ENCODE data around the gene SERPINA5. TPM values are rescaled to one million over a fixed set of nuclear protein-coding genes. Genes with fewer than 3 reads are reported as not detected.
A peak's percentile ranks its signal among the peaks of the same experiment; 100 is the strongest.

The SERPINA5 gene
- total and polyA plus RNA-seq, 2 of the 13 experiments (the other 11 are each of a cell fraction or from before 2014, with no cell fraction given) = 449 to 498 TPM

DNA sequence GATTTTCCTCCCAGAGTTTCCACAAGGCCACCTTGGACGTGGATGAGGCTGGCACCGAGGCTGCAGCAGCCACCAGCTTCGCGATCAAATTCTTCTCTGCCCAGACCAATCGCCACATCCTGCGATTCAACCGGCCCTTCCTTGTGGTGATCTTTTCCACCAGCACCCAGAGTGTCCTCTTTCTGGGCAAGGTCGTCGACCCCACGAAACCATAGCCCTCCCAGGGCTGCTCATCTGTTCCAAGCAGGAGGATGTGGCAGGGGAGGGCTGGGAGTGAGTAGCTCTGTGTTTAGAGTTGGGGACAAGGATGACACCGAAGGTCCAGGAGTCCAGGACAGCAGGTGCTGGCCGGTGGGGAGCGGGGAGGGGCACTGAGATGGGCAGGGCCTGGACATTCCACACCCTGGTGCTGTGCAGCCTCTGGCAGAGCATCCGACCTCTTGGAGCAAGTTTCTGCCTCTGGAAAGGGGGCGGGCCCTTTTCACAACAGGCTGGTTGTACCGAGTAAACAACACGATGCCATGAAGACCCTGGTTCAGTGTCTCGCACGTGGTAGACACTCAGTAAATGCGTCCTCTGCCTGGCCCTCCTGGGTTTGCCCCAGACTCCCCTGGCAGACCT, 11.7 kb upstream of the SERPINA5 start:
- Histone ChIP-seq H3K9ac (ENCODE audit: insufficient read depth, low read depth, low read length) (no peak overlapping the region), H3K36me3 (replicated peaks in 1 of 2; ENCODE audit: control insufficient read depth in 1 of 2, insufficient read depth in 2 of 2, low read length in 2 of 2) (no peaks in the 10 kb centered on the region), H3K4me2 (ENCODE audit: low read depth, low read length) (peak overlapping the region; percentile 20; the same call in 1 of the 2 replicates), H3K4me3 (replicated peaks in 1 of 3; ENCODE audit: insufficient read depth in 1 of 3, low read depth in 2 of 3, low read length in 3 of 3) (no peak overlapping the region; a peak in 1 of 6 replicates), H2AFZ (ENCODE audit: low read length) (no peak overlapping the region), H3K27ac (ENCODE audit: extremely low read length, insufficient read depth, low read length) (peak overlapping the region; percentile 47), H3K79me2 (ENCODE audit: insufficient read depth, low read length) (no peaks in the 10 kb centered on the region), H3K9me3 (ENCODE audit: low read length) (no peaks in the 10 kb centered on the region), H3K4me1 (ENCODE audit: insufficient read depth, low read length) (peaks cover 74% of the 10 kb centered on the region), H4K20me1 (ENCODE audit: insufficient read depth, low read length) (no peaks in the 10 kb centered on the region), H3K27me3 (ENCODE audit: control insufficient read depth in 1 of 2, insufficient read depth in 2 of 2, low read length in 2 of 2) (no peaks in the 10 kb centered on the region)
- 42% methylated on average over 20 of the region's 20 CpGs for WGBS (ENCODE audit: low lambda C conversion rate)
- ATAC-seq (peak; percentile 77), FAIRE-seq (peak; percentile 51), DNase-seq (ENCODE audit: low spot score) (peak; percentile 62)
- in situ Hi-C loops (cut with HindIII; ENCODE audit: extremely low pct_ligation_motif_present, low pct_unique_long_range_greater_than_20kb) = no loop called here
- BruUV-seq (replicated peaks) = no TSS peak
- POLR2A ChIA-PET = interaction anchor here (0.9 to 8.1 kb wide), 7 partner anchors 8 to 181 kb away, joined by 3 to 142 read pairs (median 48); partner anchors contain the start of genes SERPINA1, SERPINA3, SERPINA4 and SERPINA5
- intact Hi-C loops (cut with micrococcal nuclease; ENCODE audit: unreplicated experiment) = no loop called here
- CTCF ChIA-PET (ENCODE audit: low intra/inter-chr PET ratio, low total read pairs) = no interaction called here
- 0 out of 2 replicates have a peak, but pooled peaks have one; percentile 22 for TF ChIP-seq ZNF337 (CRISPR knock-in tag; IDR thresholded peaks at IDR 0.05; ENCODE audit: borderline replicate concordance, low read depth)
- TF ChIP-seq, protein P1, sequence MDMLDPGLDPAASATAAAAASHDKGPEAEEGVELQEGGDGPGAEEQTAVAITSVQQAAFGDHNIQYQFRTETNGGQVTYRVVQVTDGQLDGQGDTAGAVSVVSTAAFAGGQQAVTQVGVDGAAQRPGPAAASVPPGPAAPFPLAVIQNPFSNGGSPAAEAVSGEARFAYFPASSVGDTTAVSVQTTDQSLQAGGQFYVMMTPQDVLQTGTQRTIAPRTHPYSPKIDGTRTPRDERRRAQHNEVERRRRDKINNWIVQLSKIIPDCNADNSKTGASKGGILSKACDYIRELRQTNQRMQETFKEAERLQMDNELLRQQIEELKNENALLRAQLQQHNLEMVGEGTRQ (IDR thresholded peaks at IDR 0.05; ENCODE audit: low read depth, low read length) = no peak
- TF ChIP-seq, protein P1 (CRISPR knock-in tag; IDR thresholded peaks at IDR 0.05; ENCODE audit: borderline replicate concordance) = no peak
- TF ChIP-seq GATAD2A (CRISPR knock-in tag; IDR thresholded peaks at IDR 0.05) = peak; percentile 67; the same call in 1 of the 2 replicates
- TF ChIP-seq LCORL (IDR thresholded peaks at IDR 0.05) = no peak
- TF ChIP-seq LCORL (CRISPR knock-in tag; IDR thresholded peaks at IDR 0.05) = peak; percentile 95
- 0 out of 2 replicates have a peak, but pooled peaks have one; percentile 21 for TF ChIP-seq ZNF138 (CRISPR knock-in tag; IDR thresholded peaks at IDR 0.05; ENCODE audit: low read depth)
- peak; percentile 57 for TF ChIP-seq ZEB1 (IDR thresholded peaks at IDR 0.05; ENCODE audit: insufficient replicate concordance, low read depth)
- TF ChIP-seq, protein P2, sequence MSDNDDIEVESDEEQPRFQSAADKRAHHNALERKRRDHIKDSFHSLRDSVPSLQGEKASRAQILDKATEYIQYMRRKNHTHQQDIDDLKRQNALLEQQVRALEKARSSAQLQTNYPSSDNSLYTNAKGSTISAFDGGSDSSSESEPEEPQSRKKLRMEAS (IDR thresholded peaks at IDR 0.05) = peak; percentile 67
- TF ChIP-seq SP5 (CRISPR knock-in tag; IDR thresholded peaks at IDR 0.05; ENCODE audit: borderline replicate concordance, low read depth) = peak; percentile 74
- no peak for TF ChIP-seq ZNF709 (CRISPR knock-in tag; IDR thresholded peaks at IDR 0.05)
- TF ChIP-seq ZBTB42 (CRISPR knock-in tag; IDR thresholded peaks at IDR 0.05) = no peak
- TF ChIP-seq ELF3 (CRISPR knock-in tag; IDR thresholded peaks at IDR 0.05) = peak; percentile 48; the same call in 1 of the 2 replicates
- 0 out of 2 replicates have a peak, but pooled peaks have one; percentile 16 for TF ChIP-seq KDM1A (CRISPR knock-in tag; IDR thresholded peaks at IDR 0.05)
- TF ChIP-seq, protein P3, sequence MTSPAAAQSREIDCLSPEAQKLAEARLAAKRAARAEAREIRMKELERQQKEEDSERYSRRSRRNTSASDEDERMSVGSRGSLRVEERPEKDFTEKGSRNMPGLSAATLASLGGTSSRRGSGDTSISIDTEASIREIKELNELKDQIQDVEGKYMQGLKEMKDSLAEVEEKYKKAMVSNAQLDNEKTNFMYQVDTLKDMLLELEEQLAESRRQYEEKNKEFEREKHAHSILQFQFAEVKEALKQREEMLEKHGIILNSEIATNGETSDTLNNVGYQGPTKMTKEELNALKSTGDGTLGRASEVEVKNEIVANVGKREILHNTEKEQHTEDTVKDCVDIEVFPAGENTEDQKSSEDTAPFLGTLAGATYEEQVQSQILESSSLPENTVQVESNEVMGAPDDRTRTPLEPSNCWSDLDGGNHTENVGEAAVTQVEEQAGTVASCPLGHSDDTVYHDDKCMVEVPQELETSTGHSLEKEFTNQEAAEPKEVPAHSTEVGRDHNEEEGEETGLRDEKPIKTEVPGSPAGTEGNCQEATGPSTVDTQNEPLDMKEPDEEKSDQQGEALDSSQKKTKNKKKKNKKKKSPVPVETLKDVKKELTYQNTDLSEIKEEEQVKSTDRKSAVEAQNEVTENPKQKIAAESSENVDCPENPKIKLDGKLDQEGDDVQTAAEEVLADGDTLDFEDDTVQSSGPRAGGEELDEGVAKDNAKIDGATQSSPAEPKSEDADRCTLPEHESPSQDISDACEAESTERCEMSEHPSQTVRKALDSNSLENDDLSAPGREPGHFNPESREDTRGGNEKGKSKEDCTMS (CRISPR knock-in tag; conservative IDR thresholded peaks at IDR 0.05) = no peak
- 0 out of 2 replicates have a peak, but pooled peaks have one; percentile 54 for TF ChIP-seq RCOR2 (CRISPR knock-in tag; IDR thresholded peaks at IDR 0.05)
- peak; percentile 24; the same call in 1 of the 2 replicates for TF ChIP-seq ZNF788 (CRISPR knock-in tag; IDR thresholded peaks at IDR 0.05; ENCODE audit: borderline replicate concordance)
- TF ChIP-seq ZNF556 (CRISPR knock-in tag; IDR thresholded peaks at IDR 0.05; ENCODE audit: borderline replicate concordance) = 0 out of 2 replicates have a peak, but pooled peaks have one; percentile 31
- TF ChIP-seq ZNF235 (CRISPR knock-in tag; IDR thresholded peaks at IDR 0.05; ENCODE audit: borderline replicate concordance) = no peak
- TF ChIP-seq, protein P4, sequence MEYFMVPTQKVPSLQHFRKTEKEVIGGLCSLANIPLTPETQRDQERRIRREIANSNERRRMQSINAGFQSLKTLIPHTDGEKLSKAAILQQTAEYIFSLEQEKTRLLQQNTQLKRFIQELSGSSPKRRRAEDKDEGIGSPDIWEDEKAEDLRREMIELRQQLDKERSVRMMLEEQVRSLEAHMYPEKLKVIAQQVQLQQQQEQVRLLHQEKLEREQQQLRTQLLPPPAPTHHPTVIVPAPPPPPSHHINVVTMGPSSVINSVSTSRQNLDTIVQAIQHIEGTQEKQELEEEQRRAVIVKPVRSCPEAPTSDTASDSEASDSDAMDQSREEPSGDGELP (IDR thresholded peaks at IDR 0.05; ENCODE audit: borderline replicate concordance, low read depth) = peak; percentile 61; the same call in 1 of the 2 replicates
